Left lung (tissue), 10 donors: ENCODE data around the gene CFAP298. TPM values are rescaled to one million over a fixed set of nuclear protein-coding genes. Genes with fewer than 3 reads are reported as not detected.

Source experiments
- ATAC-seq: fragments of 200-7000 bp; cut with Tn5 transposase; one replicate; pipeline ENCODE4 v1.9.1; 2020; ENCODE audit warnings: moderate library complexity
- DNase-seq, 4 donors: peaks; one replicate each; pipeline ENCODE4 v3.0.0-alpha.2; 2013 to 2020
- H3K27ac ChIP-seq, 2 donors: fragments of 200-600 bp; sonication (generic) in 1 of 2; one replicate each; pipeline versions ENCODE4 v1.5.0 to v1.8.0; 2020 to 2021
- H3K27me3 ChIP-seq, 2 donors: fragments of 200-600 bp; sonication (generic) in 1 of 2; one replicate each; pipeline versions ENCODE4 v1.5.0 to v1.8.0; 2020 to 2021
- H3K36me3 ChIP-seq, 2 donors: fragments of 200-600 bp; sonication (generic) in 1 of 2; one replicate each; pipeline versions ENCODE4 v1.5.0 to v1.8.0; 2020 to 2021
- H3K4me1 ChIP-seq, 2 donors: fragments of 200-600 bp; one replicate each; pipeline ENCODE4 v1.8.0; 2021
- H3K4me3 ChIP-seq, 2 donors: fragments of 200-600 bp; sonication (generic) in 1 of 2; one replicate each; pipeline versions ENCODE4 v1.5.0 to v1.8.0; 2020 to 2021; ENCODE audit warnings: mild to moderate bottlenecking in 1 of 2
- H3K9me3 ChIP-seq, 2 donors: fragments of 200-600 bp; sonication (generic) in 1 of 2; one replicate each; pipeline versions ENCODE4 v1.5.0 to v1.8.0; 2020 to 2021
- intact Hi-C, 2 donors: fragments of 100-400 bp; cut with DNase I; formaldehyde crosslinking; loops; one replicate each; pipeline versions ENCODE4 v1.11.2 to v1.14.2; 2022
- polyA plus RNA-seq, 6 donors: library from polyadenylated mRNA; unstranded; fragments of 120-200 nt; gene quantifications; one replicate each; pipeline ENCODE4 v1.2.1, GENCODE V29; 2013; ENCODE audit not compliant: insufficient read length in 6 of 6
- total RNA-seq, 2 donors: library from RNA; stranded (reverse); fragmentation: NEBNext Ultra II Directional; extraction: Animal tissue kit (Norgen Biotek cat#: 25700); gene quantifications; one replicate each; pipeline ENCODE4 v1.2.1, GENCODE V29; 2021
- TF ChIP-seq, protein P1 (sequence below), 2 donors: fragments of 200-600 bp; sonication (generic) in 1 of 2; IDR thresholded peaks; one replicate each; pipeline versions ENCODE4 v1.5.0 to v1.8.0; 2021; ENCODE audit warnings: antibody characterized with exemption in 2 of 2
- donor health status: DM: no; HTN: yes; CAD: no.
- donor health status: DM: no; HTN: no; CAD: no.

CFAP298 gene
- total and polyA plus RNA-seq, 8 donors: 31.5 to 71.0 (median 46.9) TPM

GRCh38 chr21:32576011-32576410 lies 36.2 kb downstream of the CFAP298 start:
- TF ChIP-seq, protein P1, sequence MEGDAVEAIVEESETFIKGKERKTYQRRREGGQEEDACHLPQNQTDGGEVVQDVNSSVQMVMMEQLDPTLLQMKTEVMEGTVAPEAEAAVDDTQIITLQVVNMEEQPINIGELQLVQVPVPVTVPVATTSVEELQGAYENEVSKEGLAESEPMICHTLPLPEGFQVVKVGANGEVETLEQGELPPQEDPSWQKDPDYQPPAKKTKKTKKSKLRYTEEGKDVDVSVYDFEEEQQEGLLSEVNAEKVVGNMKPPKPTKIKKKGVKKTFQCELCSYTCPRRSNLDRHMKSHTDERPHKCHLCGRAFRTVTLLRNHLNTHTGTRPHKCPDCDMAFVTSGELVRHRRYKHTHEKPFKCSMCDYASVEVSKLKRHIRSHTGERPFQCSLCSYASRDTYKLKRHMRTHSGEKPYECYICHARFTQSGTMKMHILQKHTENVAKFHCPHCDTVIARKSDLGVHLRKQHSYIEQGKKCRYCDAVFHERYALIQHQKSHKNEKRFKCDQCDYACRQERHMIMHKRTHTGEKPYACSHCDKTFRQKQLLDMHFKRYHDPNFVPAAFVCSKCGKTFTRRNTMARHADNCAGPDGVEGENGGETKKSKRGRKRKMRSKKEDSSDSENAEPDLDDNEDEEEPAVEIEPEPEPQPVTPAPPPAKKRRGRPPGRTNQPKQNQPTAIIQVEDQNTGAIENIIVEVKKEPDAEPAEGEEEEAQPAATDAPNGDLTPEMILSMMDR (IDR thresholded peaks at IDR 0.05): no peak
- ATAC-seq: no peak
- DNase-seq: no peak
- no peaks in the 10 kb centered on the region for H3K4me1 ChIP-seq
- H3K36me3 ChIP-seq: no peaks in the 10 kb centered on the region
- H3K27me3 ChIP-seq: peaks cover 0 to 5% of the 10 kb centered on the region in 2 donors
- no peaks in the 10 kb centered on the region for H3K9me3 ChIP-seq
- H3K4me3 ChIP-seq: no peak overlapping the region
- H3K27ac ChIP-seq: no peak overlapping the region
- intact Hi-C loops: no loop called here

DNA sequence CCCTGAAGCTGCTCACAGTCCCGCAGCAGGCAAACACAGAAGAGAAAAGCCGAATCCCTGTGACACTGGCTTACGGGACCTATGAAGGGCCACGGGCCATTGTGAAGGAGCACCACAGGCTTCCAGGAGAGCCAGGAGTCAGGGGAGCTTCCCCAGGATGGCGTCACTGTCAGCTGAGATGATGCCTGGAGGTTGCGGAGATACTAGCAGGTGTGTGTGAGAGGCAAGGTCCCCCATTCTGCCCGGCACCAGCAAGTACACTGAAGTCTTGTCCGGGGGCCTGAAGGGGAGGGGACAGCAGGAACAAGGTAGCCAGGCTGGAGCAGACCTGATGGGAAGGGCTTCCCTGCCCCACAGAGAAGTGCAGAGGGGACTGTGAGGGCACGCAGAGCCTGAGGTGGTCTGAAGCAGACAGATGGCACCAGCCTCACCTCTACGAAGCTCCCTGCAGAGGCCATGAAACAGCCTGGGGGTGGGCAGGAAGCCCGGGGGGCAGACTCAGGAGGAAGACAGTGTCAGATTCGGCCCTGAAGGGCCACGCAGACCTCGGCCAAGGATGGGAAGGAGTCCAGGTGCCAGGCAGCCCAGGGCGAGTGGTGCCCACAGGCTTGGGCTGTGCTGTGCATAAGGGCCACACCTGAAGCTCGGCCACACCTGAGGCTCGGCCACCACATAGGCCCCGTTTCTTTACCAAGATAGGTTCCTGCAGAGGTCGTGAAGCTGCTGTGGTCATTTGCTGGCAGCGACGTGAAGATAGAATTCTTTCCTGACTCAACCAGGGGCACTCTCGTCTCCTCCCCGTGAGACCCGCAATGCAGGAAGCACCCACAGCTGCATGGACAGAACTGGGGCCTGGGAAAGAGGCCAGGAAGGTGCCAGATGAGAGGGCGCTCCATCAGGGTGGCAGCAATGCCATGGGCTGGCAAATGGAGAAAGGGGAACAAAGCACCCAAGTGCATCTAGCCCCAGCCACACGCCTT lies 36.9 kb downstream of the CFAP298 start:
- ATAC-seq (no peak), DNase-seq (peak in 1 of 4 donors; percentile 64)
- H3K36me3 ChIP-seq: no peaks in the 10 kb centered on the region
- intact Hi-C loops: no loop called here
- H3K27ac ChIP-seq: no peak overlapping the region
- no peaks in the 10 kb centered on the region for H3K4me1 ChIP-seq
- H3K4me3 ChIP-seq: no peak overlapping the region
- H3K27me3 ChIP-seq: peaks cover 0 to 5% of the 10 kb centered on the region in 2 donors
- H3K9me3 ChIP-seq: no peaks in the 10 kb centered on the region
- TF ChIP-seq, protein P1 (IDR thresholded peaks at IDR 0.05): no peak

DNA sequence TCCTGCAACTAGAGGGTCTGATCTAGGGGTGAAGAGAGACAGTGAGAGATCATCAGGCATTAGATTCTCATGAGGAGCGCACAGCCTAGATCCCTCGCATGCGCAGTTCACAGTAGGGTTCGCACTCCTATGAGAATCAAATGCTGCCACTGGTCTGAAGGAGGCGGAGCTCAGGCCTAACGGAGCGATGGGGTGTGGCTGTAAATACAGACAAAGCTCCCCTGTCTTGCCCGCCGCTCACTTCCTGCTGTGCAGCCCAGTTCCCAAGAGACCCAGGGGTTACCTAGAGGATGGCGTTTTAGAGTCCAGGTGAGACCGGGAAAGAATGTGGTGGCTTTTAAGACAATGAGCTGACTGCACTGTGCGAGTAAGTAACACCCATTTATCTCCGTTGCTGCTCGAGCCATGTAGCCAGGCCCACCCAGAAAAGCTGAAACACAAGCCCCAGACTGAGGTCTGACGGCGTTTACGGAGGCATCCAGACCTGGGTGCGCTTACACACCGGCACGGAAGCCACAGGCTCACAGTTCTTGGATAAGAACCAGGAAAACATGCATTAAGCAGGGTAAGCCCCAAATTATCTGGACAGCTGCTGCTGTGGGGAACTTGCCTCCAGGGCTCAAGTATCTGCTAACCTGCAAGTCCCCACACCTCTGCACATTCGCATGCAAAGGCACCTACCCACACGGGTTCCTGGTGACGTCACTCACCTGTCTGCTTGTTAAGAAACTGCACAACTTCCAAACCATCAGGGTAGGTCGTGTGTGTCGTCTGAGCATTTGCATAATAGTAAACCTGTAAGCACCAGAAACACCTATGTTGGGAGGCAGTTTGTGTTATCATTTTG lies 39.4 kb downstream of the CFAP298 start:
- intact Hi-C loops: no loop called here
- H3K9me3 ChIP-seq: no peaks in the 10 kb centered on the region
- no peak for DNase-seq
- peaks cover 0 to 5% of the 10 kb centered on the region in 2 donors for H3K27me3 ChIP-seq
- H3K4me3 ChIP-seq: no peak overlapping the region
- peaks cover 0 to 16% of the 10 kb centered on the region in 2 donors for H3K4me1 ChIP-seq
- TF ChIP-seq, protein P1 (IDR thresholded peaks at IDR 0.05): no peak
- no peak overlapping the region for H3K27ac ChIP-seq
- ATAC-seq: no peak
- no peaks in the 10 kb centered on the region for H3K36me3 ChIP-seq

DNA sequence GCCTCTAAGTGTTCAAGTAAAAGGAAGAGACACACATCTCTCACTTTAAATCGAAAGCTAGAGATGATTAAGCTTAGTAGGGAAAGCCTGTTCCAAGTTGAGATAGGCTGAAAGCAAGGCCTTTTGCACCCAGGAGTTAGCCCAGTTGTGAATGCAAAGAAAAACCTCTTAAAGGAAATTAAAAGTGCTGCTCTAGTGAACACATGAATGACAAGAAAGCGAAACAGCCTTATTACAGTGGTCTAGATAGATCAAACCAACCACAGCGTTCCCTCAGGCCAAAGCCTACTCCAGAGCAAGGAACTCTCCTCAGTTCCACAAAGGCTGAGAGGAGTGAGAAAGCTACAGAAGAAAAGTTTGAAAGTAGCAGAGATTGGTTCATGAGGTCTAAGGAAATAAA lies 41.7 kb downstream of the CFAP298 start:
- Histone ChIP-seq H3K27me3 (peaks cover 0 to 5% of the 10 kb centered on the region in 2 donors), H3K9me3 (no peaks in the 10 kb centered on the region), H3K36me3 (no peaks in the 10 kb centered on the region), H3K4me1 (peaks cover 0 to 16% of the 10 kb centered on the region in 2 donors), H3K4me3 (no peak overlapping the region), H3K27ac (no peak overlapping the region)
- DNase-seq (no peak), ATAC-seq (no peak)
- intact Hi-C loops: no loop called here
- TF ChIP-seq, protein P1 (IDR thresholded peaks at IDR 0.05): no peak
